ENCODE results near the gene AQP12B. TPM values are rescaled to one million over a fixed set of nuclear protein-coding genes. Genes with fewer than 3 reads are reported as not detected.

AQP12B gene
- total and polyA plus RNA-seq, 10 of the 15 experiments (the other 5 are each of a cell fraction or from before 2014, with no cell fraction given): not detected

GRCh38 chr2:240686460-240686859 is 3.8 kb upstream of the AQP12B start:
- Histone ChIP-seq H2AFZ (ENCODE audit: control insufficient read depth, low read depth, low read length) (no peak overlapping the region), H3K27ac (ENCODE audit: control insufficient read depth, insufficient read depth) (no peak overlapping the region), H3K4me2 (ENCODE audit: control insufficient read depth, insufficient read depth) (no peak overlapping the region), H3K36me3 (ENCODE audit: control insufficient read depth in 2 of 2, insufficient read depth in 2 of 2, low read length in 1 of 2) (no peaks in the 10 kb centered on the region), H3K79me2 (ENCODE audit: control insufficient read depth, insufficient read depth, low read length) (no peaks in the 10 kb centered on the region), H3K9me3 (replicated peaks; ENCODE audit: control insufficient read depth, insufficient read depth, low read length) (no peaks in the 10 kb centered on the region), H3K9ac (ENCODE audit: control insufficient read depth, insufficient read depth, low read length) (no peak overlapping the region), H3K27me3 (replicated peaks in 1 of 2; ENCODE audit: control insufficient read depth in 2 of 2, insufficient read depth in 2 of 2, low read length in 1 of 2) (no peaks in the 10 kb centered on the region), H3K4me1 (ENCODE audit: control insufficient read depth, insufficient read depth, low read length) (no peaks in the 10 kb centered on the region), H4K20me1 (ENCODE audit: control insufficient read depth, insufficient read depth) (no peaks in the 10 kb centered on the region), H3K4me3 (no peak overlapping the region)
- in situ Hi-C loops (cut with MboI): no loop called here
- 0% methylated on average over 6 of the region's 6 CpGs for WGBS (ENCODE audit: insufficient coverage, insufficient replicate concordance, low lambda C conversion rate, missing lambda C conversion rate)
- intact Hi-C loops (cut with micrococcal nuclease; ENCODE audit: unreplicated experiment): no loop called here
- BruUV-seq (replicated peaks): no TSS peak
- ChIA-PET SMC1A (ENCODE audit: uncharacterized antibody, unreplicated experiment) (no interaction called here), CTCF (no interaction called here), POLR2A (no interaction called here), RAD21 (ENCODE audit: unreplicated experiment) (no interaction called here)
- TF ChIP-seq BMI1 (IDR thresholded peaks at IDR 0.05; ENCODE audit: borderline replicate concordance): no peak
- no peak for TF ChIP-seq SREBF1 (IDR thresholded peaks at IDR 0.05; ENCODE audit: low read length)
- no peak for TF ChIP-seq POLR2AphosphoS5 (IDR thresholded peaks at IDR 0.05; ENCODE audit: low read length)
- TF ChIP-seq POU2F2 (IDR thresholded peaks at IDR 0.05; ENCODE audit: borderline replicate concordance, low read depth, low read length): no peak
- TF ChIP-seq GABPA (IDR thresholded peaks at IDR 0.05; ENCODE audit: low read depth): no peak
- no peak for TF ChIP-seq MTA3 (IDR thresholded peaks at IDR 0.05; ENCODE audit: borderline replicate concordance, low read length)
- no peak for TF ChIP-seq CEBPZ (IDR thresholded peaks at IDR 0.05; ENCODE audit: low read depth, low read length)
- no peak for TF ChIP-seq ZNF622 (IDR thresholded peaks at IDR 0.05)
- no peak for TF ChIP-seq ZNF217 (IDR thresholded peaks at IDR 0.05)
- no peak for TF ChIP-seq MYB (IDR thresholded peaks at IDR 0.05; ENCODE audit: borderline replicate concordance, low read depth, low read length)
- TF ChIP-seq FOXM1 (IDR thresholded peaks at IDR 0.05; ENCODE audit: low read depth, low read length): no peak
- no peak for TF ChIP-seq USF2 (IDR thresholded peaks at IDR 0.05; ENCODE audit: borderline replicate concordance, low read depth, low read length)
- no peak for TF ChIP-seq SPI1 (IDR thresholded peaks at IDR 0.05; ENCODE audit: borderline replicate concordance, insufficient read depth, low read depth, low read length)
- DNase-seq (ENCODE audit: low read depth, low spot score): no peak
- no peak for ATAC-seq
- no peak for FAIRE-seq
